Measurements from ENCODE around the gene BCAS3. TPM values are rescaled to one million over a fixed set of nuclear protein-coding genes. Genes with fewer than 3 reads are reported as not detected.

BCAS3 gene
- total RNA-seq, 1 donor from 2014 or later = 44.8 TPM

DNA sequence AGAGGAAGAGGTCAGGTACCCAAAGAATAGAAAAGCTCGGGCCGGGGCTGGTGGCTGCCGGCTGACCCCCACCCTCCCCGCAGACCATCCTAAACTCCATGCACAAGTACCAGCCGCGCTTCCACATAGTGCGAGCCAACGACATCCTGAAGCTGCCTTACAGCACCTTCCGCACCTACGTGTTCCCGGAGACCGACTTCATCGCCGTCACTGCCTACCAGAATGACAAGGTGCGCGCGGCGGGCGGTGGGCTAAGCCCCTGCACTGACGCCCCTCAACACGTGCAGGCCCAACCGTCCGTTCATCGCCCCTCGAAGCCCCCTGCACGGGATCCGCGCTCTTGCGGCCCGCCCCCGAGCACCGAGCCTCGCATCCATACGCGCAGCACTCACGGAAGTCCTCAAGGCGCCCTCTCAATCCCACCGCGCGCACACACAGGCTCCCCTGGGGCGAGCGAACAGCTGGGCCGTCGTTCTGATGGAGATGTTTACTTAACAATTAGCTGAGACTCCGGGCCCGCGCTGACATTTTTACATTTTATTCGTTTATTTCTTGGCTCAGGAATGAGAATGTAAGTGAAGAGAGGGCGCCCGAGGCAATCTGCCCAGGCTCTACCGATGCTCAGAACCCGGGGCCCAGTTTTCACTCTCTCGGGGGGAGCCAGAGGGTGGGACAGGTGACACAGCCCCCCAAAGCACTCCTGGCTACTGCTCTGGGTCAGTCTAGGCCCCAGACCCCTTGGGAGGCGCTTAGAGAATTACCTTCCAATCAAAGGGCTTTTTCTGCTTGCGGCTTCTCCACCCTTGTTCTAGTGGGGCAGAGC lies 725.5 kb downstream of the BCAS3 start:
- peaks cover 13% of the 10 kb centered on the region for H3K4me1 Mint-ChIP-seq (ENCODE audit: low read depth, unreplicated experiment)
- H3K36me3 Mint-ChIP-seq (ENCODE audit: unreplicated experiment) = no peaks in the 10 kb centered on the region
- H3K27ac Mint-ChIP-seq (ENCODE audit: unreplicated experiment) = no peak overlapping the region
- peaks cover 23% of the 10 kb centered on the region for H3K9me3 Mint-ChIP-seq (ENCODE audit: unreplicated experiment)
- H3K4me3 Mint-ChIP-seq (ENCODE audit: unreplicated experiment) = peak overlapping the region; percentile 79
- TF ChIP-seq, protein P1, sequence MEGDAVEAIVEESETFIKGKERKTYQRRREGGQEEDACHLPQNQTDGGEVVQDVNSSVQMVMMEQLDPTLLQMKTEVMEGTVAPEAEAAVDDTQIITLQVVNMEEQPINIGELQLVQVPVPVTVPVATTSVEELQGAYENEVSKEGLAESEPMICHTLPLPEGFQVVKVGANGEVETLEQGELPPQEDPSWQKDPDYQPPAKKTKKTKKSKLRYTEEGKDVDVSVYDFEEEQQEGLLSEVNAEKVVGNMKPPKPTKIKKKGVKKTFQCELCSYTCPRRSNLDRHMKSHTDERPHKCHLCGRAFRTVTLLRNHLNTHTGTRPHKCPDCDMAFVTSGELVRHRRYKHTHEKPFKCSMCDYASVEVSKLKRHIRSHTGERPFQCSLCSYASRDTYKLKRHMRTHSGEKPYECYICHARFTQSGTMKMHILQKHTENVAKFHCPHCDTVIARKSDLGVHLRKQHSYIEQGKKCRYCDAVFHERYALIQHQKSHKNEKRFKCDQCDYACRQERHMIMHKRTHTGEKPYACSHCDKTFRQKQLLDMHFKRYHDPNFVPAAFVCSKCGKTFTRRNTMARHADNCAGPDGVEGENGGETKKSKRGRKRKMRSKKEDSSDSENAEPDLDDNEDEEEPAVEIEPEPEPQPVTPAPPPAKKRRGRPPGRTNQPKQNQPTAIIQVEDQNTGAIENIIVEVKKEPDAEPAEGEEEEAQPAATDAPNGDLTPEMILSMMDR (IDR thresholded peaks at IDR 0.05; ENCODE audit: partially characterized antibody, unreplicated experiment) = no peak
- no peak for DNase-seq
- peaks cover 48% of the 10 kb centered on the region for H3K27me3 Mint-ChIP-seq (ENCODE audit: unreplicated experiment)

DNA sequence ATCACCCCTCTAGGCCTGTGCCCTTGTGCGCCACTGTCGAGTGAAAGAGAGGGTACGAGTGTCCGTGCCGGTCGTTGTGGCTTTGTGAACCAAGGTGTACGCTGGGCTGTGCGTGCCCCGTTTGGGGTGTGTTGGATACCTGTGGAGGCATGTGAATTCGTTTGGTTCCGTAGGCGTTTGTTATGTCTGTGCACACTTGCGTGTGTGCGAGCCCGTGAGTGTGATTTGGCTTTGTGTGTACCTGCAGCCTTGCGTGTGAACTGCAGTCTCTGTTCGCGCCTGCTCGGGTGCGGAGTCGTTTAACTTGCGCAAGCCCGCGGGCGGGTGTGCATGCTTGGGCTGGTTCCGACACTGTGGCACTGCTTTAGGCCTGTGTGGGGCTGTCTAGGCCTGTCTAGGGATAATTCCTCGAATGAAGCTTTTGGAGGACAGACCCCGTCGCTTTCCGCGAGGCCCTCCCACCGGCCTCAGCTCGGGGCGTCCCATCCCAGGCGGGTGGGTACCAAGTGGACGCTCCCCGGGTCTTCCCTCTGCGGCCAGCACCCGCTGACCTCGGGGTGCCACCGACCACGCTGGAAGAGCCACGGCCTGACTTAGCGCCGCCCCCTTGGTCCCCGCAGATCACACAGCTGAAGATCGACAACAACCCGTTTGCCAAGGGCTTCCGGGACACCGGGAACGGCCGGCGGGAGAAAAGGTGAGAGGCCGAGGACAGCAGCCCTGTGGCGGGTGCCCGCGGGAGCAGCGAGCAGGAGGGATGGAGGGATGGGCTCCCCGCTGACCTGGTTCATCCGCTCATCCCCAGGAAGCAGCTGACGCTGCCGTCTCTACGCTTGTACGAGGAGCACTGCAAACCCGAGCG lies 726.4 kb downstream of the BCAS3 start:
- H3K27me3 Mint-ChIP-seq (ENCODE audit: unreplicated experiment) = peaks cover 44% of the 10 kb centered on the region
- H3K9me3 Mint-ChIP-seq (ENCODE audit: unreplicated experiment) = peaks cover 21% of the 10 kb centered on the region
- H3K4me1 Mint-ChIP-seq (ENCODE audit: low read depth, unreplicated experiment) = peaks cover 10% of the 10 kb centered on the region
- no peaks in the 10 kb centered on the region for H3K36me3 Mint-ChIP-seq (ENCODE audit: unreplicated experiment)
- TF ChIP-seq, protein P1 (IDR thresholded peaks at IDR 0.05; ENCODE audit: partially characterized antibody, unreplicated experiment) = no peak
- H3K27ac Mint-ChIP-seq (ENCODE audit: unreplicated experiment) = no peak overlapping the region
- DNase-seq = no peak
- H3K4me3 Mint-ChIP-seq (ENCODE audit: unreplicated experiment) = peak overlapping the region; percentile 79

DNA sequence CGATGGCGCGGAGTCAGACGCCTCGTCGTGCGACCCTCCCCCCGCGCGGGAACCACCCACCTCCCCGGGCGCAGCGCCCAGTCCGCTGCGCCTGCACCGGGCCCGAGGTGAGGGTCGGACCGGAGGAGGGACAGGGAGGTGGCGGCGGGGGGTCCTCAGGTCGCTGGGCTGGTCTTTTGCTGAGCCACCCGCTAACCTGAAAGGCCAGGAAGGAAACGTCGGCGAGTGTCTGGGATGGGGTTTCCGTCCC lies 726.9 kb downstream of the BCAS3 start:
- H3K36me3 Mint-ChIP-seq (ENCODE audit: unreplicated experiment) = no peaks in the 10 kb centered on the region
- H3K4me1 Mint-ChIP-seq (ENCODE audit: low read depth, unreplicated experiment) = peaks cover 10% of the 10 kb centered on the region
- H3K4me3 Mint-ChIP-seq (ENCODE audit: unreplicated experiment) = no peak overlapping the region
- no peak overlapping the region for H3K27ac Mint-ChIP-seq (ENCODE audit: unreplicated experiment)
- H3K9me3 Mint-ChIP-seq (ENCODE audit: unreplicated experiment) = peaks cover 21% of the 10 kb centered on the region
- H3K27me3 Mint-ChIP-seq (ENCODE audit: unreplicated experiment) = peaks cover 43% of the 10 kb centered on the region
- TF ChIP-seq, protein P1 (IDR thresholded peaks at IDR 0.05; ENCODE audit: partially characterized antibody, unreplicated experiment) = no peak
- DNase-seq = peak; percentile 37

DNA sequence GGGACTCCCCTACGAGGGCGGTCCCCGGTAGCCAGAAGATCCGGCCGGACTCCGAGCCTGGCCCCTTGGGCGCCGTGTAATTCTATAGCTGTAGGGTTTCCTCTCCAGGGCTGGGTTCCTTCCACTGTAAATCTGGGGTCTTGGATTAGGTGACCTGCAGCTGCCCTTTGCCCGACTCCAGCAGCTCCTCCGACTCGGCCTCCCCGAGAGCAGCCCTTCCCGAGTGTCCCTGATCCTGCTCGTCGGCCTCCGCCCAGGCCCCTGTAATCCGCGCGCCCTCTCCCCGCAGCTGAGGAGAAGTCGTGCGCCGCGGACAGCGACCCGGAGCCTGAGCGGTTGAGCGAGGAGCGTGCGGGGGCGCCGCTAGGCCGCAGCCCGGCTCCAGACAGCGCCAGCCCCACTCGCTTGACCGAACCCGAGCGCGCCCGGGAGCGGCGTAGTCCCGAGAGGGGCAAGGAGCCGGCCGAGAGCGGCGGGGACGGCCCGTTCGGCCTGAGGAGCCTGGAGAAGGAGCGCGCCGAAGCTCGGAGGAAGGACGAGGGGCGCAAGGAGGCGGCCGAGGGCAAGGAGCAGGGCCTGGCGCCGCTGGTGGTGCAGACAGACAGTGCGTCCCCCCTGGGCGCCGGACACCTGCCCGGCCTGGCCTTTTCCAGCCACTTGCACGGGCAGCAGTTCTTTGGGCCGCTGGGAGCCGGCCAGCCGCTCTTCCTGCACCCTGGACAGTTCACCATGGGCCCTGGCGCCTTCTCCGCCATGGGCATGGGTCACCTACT lies 727.4 kb downstream of the BCAS3 start:
- Mint-ChIP-seq H3K36me3 (ENCODE audit: unreplicated experiment) (no peaks in the 10 kb centered on the region), H3K27ac (ENCODE audit: unreplicated experiment) (no peak overlapping the region), H3K4me3 (ENCODE audit: unreplicated experiment) (no peak overlapping the region), H3K4me1 (ENCODE audit: low read depth, unreplicated experiment) (peaks cover 10% of the 10 kb centered on the region), H3K9me3 (ENCODE audit: unreplicated experiment) (peaks cover 21% of the 10 kb centered on the region), H3K27me3 (ENCODE audit: unreplicated experiment) (peaks cover 42% of the 10 kb centered on the region)
- peak; percentile 59 for DNase-seq
- TF ChIP-seq, protein P1 (IDR thresholded peaks at IDR 0.05; ENCODE audit: partially characterized antibody, unreplicated experiment) = no peak

Data from glutamatergic neuron (in vitro differentiated cells).